Stimulated activated naive CD8-positive, alpha-beta T cell treated with anti-CD3 and anti-CD28 coated beads, Interleukin-15, Interleukin-2, amounts not matched to agents 100 ng/mL and 50 ng/mL, for 24 hours (primary cell): ENCODE measurements around the gene PPP2R2C.

ENCODE experiments used
- H3K27ac Mint-ChIP-seq: one replicate; pipeline ENCODE4 v1.8.0; 2021; ENCODE audit warnings: mild to moderate bottlenecking, mixed read lengths
- H3K27me3 Mint-ChIP-seq: one replicate; pipeline ENCODE4 v1.8.0; 2021; ENCODE audit warnings: mixed read lengths
- H3K36me3 Mint-ChIP-seq: one replicate; pipeline ENCODE4 v1.8.0; 2021; ENCODE audit warnings: low read depth, mixed read lengths
- H3K4me1 Mint-ChIP-seq: one replicate; pipeline ENCODE4 v1.8.0; 2021; ENCODE audit warnings: low read depth, mixed read lengths
- H3K4me3 Mint-ChIP-seq: one replicate; pipeline ENCODE4 v1.8.0; 2021; ENCODE audit warnings: mild to moderate bottlenecking, mixed read lengths
- H3K9me3 Mint-ChIP-seq: one replicate; pipeline ENCODE4 v1.8.0; 2021; ENCODE audit warnings: mixed read lengths

The PPP2R2C gene

DNA sequence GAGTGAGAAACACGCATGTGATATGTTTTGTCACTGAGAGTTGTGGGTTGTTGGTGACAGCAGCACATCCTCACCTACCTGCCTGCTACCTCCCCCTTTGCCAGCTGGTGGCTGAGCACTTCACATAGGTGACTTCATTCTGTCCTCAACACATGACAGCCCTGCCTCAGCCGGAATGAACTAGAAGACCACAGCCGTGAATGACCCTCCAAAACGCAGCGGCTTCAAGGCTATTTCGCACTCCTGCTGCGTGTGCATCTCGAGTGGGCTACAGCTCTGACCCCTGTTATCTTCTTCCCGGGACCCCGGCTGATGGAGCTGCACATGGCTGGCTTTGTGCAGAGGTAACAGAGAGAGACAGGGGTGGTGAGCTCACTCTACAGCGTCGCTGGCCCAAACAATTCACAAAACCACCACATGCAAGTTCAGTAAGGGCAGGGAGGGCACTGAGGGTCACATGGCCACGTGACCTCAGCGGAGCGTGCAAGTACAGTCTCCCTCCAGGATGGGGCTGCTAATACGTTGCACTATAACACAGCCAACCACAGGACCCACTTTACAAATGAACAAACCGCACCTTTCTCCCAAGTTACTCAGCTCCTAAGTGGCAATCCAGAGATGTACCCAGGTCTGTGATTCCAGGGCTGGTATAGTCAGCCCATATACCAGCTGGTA lies 6.3 kb upstream of the PPP2R2C start:
- peaks cover 3% of the 10 kb centered on the region for H3K9me3 Mint-ChIP-seq
- no peaks in the 10 kb centered on the region for H3K36me3 Mint-ChIP-seq
- peaks cover 30% of the 10 kb centered on the region for H3K27me3 Mint-ChIP-seq
- H3K27ac Mint-ChIP-seq = no peak overlapping the region
- H3K4me1 Mint-ChIP-seq = no peaks in the 10 kb centered on the region
- no peak overlapping the region for H3K4me3 Mint-ChIP-seq

DNA sequence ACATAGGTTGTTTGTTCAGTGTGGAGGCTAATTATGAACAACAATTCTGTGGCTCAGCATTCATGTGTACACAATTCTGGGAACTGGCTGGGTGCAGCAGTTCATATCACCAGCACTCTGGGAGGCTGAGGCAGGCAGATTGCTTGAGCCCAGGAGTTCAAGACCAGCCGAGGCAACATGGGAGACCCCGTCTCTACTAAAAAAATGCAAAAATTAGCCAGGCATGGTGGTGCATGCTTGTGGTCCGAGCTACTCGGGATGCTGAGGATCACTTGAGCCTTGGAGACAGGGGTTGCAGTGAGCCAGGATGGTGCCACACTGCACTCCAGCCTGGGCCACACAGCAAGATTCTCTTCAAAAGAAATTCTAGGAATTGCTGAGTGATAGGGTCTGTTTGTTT lies 4.5 kb upstream of the PPP2R2C start:
- Mint-ChIP-seq H3K27ac (no peak overlapping the region), H3K27me3 (peaks cover 41% of the 10 kb centered on the region), H3K4me3 (no peak overlapping the region), H3K9me3 (peaks cover 3% of the 10 kb centered on the region), H3K4me1 (no peaks in the 10 kb centered on the region), H3K36me3 (no peaks in the 10 kb centered on the region)

DNA sequence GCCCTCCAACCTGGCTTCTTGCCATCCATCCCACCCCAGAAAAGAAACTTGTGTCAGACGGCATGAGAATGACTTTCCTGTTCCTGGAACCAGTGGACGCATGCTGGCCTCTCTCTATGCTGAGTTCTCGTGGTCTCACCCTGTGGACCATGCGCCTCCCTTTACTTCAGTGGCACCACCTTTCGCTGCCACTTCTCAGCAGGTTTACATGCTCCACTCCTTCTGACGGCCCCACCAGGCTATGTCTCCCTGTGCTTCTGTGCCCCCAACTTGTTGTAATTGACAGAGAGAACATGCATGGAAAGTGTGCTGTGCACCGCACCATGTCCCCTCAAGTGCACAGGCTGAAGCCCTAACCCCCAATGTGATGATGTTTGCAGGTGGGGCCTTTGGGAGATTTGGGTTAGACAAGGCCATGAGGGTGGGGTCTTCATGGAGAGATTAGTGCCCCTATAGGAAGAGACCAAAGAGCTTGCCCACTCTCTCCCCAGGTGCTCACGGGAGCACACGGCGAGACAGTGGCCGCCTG lies 3.1 kb upstream of the PPP2R2C start:
- H3K27me3 Mint-ChIP-seq = peaks cover 35% of the 10 kb centered on the region
- no peaks in the 10 kb centered on the region for H3K4me1 Mint-ChIP-seq
- no peak overlapping the region for H3K27ac Mint-ChIP-seq

DNA sequence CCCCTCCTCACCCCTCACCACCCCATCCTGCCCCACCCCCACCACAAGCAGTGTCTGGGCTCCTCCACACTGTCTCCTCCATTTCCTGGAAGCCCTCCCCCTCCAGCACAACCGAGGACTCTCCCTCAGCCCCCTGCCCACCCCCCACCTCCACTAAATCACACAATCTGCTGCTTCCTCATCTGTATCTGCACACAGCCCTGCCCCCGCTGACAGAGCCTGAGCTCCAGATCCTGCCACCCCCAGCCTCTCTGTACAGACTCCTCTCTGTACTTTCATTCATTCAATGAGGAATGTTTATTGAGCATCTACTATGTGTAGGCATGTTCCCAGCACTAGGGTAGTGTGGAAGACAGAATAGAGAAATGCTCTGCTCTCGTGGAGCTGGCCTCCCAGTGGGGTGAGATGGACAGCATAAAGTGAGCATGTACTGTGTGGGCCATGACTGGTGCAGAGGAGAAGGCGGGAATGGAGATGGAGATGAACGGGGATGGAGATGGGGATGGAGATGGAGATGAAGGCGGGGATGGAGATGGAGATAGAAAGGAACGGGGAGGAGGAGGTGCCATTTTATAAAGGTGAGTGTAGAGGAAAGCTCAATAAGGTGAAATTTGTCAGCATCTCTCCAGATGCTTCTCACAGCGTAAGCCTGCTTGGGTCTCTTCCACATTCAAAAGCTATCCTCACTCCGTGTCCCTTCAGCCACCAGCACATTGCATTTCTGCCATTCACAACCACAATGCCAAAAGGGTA lies 2.5 kb upstream of the PPP2R2C start:
- H3K36me3 Mint-ChIP-seq = no peaks in the 10 kb centered on the region
- H3K4me1 Mint-ChIP-seq = no peaks in the 10 kb centered on the region
- H3K27me3 Mint-ChIP-seq = peaks cover 36% of the 10 kb centered on the region
- H3K4me3 Mint-ChIP-seq = no peak overlapping the region
- H3K27ac Mint-ChIP-seq = no peak overlapping the region
- H3K9me3 Mint-ChIP-seq = peaks cover 3% of the 10 kb centered on the region

More for the DNA sequence above, 3.1 kb upstream of the PPP2R2C start:
- Mint-ChIP-seq H3K4me3 (no peak overlapping the region), H3K9me3 (peaks cover 3% of the 10 kb centered on the region), H3K36me3 (no peaks in the 10 kb centered on the region)

DNA sequence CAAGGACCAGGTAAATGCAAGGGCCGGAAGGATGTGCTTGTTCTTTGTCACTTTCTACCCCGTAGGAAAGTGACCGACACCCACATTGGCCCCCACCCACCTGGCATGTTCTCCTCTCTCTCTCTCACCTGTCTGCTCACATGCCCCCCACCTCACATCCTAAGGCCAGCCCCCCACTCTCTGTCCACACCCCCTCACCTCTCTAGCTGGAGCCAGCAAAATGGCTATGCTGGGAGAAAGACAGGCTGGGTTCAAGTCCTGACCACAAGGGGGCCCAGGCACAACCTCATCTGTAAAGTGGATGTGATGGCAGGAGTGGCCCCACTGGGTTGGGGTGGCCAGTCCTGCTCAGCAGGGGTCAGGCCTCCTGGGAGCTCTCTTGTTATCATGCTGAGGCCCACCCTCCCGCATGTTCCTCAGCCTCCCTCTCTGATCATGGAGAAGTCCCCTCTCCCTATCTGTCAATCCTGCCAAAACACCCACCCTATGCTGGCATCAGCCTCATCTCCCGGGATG lies 1.7 kb upstream of the PPP2R2C start:
- Mint-ChIP-seq H3K27me3 (peaks cover 43% of the 10 kb centered on the region), H3K9me3 (peaks cover 3% of the 10 kb centered on the region), H3K4me3 (no peak overlapping the region), H3K4me1 (no peaks in the 10 kb centered on the region), H3K27ac (no peak overlapping the region), H3K36me3 (no peaks in the 10 kb centered on the region)

DNA sequence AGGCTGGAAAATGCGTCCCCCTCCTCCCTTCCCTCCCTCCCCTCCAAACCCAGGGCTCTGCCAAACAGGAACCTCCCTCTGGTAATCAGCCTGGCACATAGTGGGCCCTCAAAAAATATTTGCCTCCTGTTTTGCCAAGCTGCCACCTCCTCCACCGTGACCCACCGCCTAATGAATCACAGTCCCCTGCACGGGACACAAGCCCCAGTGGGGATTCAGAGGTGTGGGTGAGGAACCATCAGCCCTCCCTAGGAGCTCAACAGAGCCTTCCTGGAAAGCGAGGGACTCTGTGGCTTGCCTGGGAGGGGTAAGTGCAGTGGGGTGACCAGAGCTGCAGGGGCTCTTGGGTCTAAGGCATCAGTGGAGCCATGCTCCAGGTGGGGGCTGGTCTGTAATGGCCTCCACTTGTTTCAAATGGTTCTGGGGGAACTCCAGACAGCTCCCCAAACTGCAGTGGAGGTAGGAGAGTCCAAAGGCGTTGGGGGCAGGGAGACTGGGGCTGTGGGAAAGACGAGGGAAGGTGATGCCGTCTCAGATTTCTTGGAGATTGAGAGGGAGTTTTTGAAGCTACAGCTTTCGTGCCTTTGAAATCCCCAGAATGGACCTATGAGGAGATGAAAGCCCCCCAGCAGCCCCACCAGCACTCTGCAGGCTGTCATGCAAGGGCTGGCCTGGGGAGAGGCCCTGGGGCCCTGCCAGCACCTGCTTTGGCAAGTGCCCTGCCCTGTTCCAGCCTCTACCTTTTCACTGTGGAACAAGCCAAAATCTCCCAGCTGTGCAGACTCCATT lies 1.0 kb upstream of the PPP2R2C start:
- H3K4me1 Mint-ChIP-seq = no peaks in the 10 kb centered on the region
- peaks cover 50% of the 10 kb centered on the region for H3K27me3 Mint-ChIP-seq
- H3K9me3 Mint-ChIP-seq = peaks cover 3% of the 10 kb centered on the region
- H3K27ac Mint-ChIP-seq = no peak overlapping the region
- H3K36me3 Mint-ChIP-seq = no peaks in the 10 kb centered on the region
- H3K4me3 Mint-ChIP-seq = no peak overlapping the region

GRCh38 chr4:6472008-6472386 lies 417 bp downstream of the PPP2R2C start:
- H3K27me3 Mint-ChIP-seq = peaks cover 48% of the 10 kb centered on the region
- no peaks in the 10 kb centered on the region for H3K36me3 Mint-ChIP-seq
- H3K4me1 Mint-ChIP-seq = no peaks in the 10 kb centered on the region
- no peaks in the 10 kb centered on the region for H3K9me3 Mint-ChIP-seq
- no peak overlapping the region for H3K27ac Mint-ChIP-seq
- H3K4me3 Mint-ChIP-seq = no peak overlapping the region

- H3K27me3 Mint-ChIP-seq = peaks cover 50% of the 10 kb centered on the region
- no peak overlapping the region for H3K27ac Mint-ChIP-seq
- H3K4me1 Mint-ChIP-seq = no peaks in the 10 kb centered on the region
- H3K9me3 Mint-ChIP-seq = no peaks in the 10 kb centered on the region
- H3K4me3 Mint-ChIP-seq = no peak overlapping the region
- no peaks in the 10 kb centered on the region for H3K36me3 Mint-ChIP-seq
Observed at GRCh38 chr4:6471307-6472007, 957 bp downstream of the PPP2R2C start.

- Mint-ChIP-seq H3K36me3 (no peaks in the 10 kb centered on the region), H3K27ac (no peak overlapping the region), H3K27me3 (peaks cover 52% of the 10 kb centered on the region), H3K4me3 (peak overlapping the region; percentile 39), H3K9me3 (no peaks in the 10 kb centered on the region), H3K4me1 (no peaks in the 10 kb centered on the region)
Observed at GRCh38 chr4:6470502-6471306, 1.7 kb downstream of the PPP2R2C start.

DNA sequence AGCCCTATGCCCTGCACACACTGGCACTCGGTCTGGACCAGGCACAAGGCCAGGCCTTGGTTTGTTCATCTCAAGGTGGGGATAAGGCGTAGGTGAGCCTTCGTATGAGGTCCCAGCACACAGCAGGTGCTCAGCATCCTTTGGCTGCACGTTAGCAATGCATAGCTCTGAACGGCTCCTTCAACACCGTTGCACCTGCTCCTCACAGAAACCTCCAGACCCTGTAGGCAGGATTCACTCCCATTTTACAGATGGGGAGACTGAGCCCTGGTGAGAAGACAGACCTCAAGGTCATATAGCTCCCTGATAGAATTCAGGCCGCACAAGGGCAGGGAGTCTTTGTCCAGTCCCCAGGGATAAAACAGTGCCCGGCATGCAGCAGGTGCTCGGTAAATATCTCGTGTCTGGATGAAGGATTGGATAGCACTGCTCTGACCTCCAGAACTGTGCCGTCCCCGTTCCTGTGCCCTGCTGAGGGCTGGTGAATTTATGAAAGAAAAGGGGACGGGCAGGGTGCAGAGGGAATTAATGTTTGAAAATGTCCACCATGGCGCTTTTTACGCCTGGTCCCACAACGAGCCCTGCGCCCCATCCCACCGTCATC lies 2.4 kb downstream of the PPP2R2C start:
- Mint-ChIP-seq H3K27ac (no peak overlapping the region), H3K4me1 (no peaks in the 10 kb centered on the region), H3K4me3 (peak overlapping the region; percentile 39), H3K27me3 (peaks cover 52% of the 10 kb centered on the region), H3K9me3 (no peaks in the 10 kb centered on the region), H3K36me3 (no peaks in the 10 kb centered on the region)

DNA sequence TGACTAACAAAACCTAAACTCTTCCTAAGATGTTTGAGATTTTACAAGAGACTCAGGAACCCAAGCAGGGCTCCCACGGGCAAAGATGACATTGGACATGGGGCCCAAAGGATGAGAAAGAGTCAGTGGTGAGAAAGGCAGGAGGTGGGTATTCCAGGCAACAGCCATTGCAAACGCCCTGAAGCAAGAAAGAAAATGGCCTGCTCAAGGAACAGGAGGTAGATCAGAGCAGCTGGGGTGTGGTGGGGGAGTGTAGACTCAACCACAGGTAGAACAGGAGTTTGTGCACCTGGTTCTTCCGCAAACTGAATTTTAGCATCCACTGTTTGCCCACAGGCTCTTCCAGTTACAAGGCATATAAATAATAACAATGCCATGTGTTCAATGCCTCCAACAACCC lies 3.3 kb downstream of the PPP2R2C start:
- Mint-ChIP-seq H3K27ac (no peak overlapping the region), H3K36me3 (no peaks in the 10 kb centered on the region), H3K4me3 (no peak overlapping the region), H3K27me3 (peaks cover 44% of the 10 kb centered on the region), H3K4me1 (no peaks in the 10 kb centered on the region), H3K9me3 (no peaks in the 10 kb centered on the region)

DNA sequence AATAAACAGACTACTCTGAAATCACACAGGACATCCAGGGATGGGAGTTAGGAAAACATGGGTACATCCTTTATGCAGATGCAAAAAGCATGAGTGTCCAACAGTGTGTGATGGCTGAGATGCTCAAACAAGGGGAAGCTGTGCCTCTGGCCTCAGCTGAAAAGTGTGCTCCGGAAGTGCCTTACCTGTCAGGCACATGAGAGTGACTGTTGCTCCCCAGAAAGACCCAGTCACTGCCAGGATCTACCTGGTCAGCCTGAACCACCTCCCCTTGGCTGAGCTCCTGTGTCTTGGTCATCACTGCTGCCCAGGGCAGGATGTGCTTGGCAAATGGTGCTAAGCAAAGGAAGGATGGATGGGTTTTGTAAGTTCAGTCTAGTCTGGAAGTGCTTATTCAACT lies 4.0 kb downstream of the PPP2R2C start:
- Mint-ChIP-seq H3K4me3 (no peak overlapping the region), H3K36me3 (no peaks in the 10 kb centered on the region), H3K9me3 (no peaks in the 10 kb centered on the region), H3K27me3 (peaks cover 42% of the 10 kb centered on the region), H3K27ac (no peak overlapping the region), H3K4me1 (no peaks in the 10 kb centered on the region)

- H3K4me1 Mint-ChIP-seq = no peaks in the 10 kb centered on the region
- no peak overlapping the region for H3K4me3 Mint-ChIP-seq
- H3K27me3 Mint-ChIP-seq = peaks cover 36% of the 10 kb centered on the region
- no peaks in the 10 kb centered on the region for H3K9me3 Mint-ChIP-seq
- H3K27ac Mint-ChIP-seq = no peak overlapping the region
- no peaks in the 10 kb centered on the region for H3K36me3 Mint-ChIP-seq
Observed at GRCh38 chr4:6467600-6467999, 4.8 kb downstream of the PPP2R2C start.
